H1 (cell line): ENCODE measurements around the gene CREB3. TPM values are rescaled to one million over a fixed set of nuclear protein-coding genes. Genes with fewer than 3 reads are reported as not detected.

Experiments
- CTCF ChIA-PET: fragments of 300-600 bp; sonication (Branson Sonifier 250); formaldehyde crosslinking; loops from one replicate; lab custom pipeline; 2021; ENCODE audit not compliant: partially characterized antibody; lab: Charles Lee
- POLR2A ChIA-PET: fragments of 300-600 bp; sonication (Branson Sonifier 250); formaldehyde crosslinking; loops from one replicate; lab custom pipeline; 2021; ENCODE audit warnings: inconsistent platforms; ENCODE audit not compliant: partially characterized antibody; lab: Charles Lee
- DNase-seq, 2 experiments: peaks; one replicate each; pipeline versions ENCODE4 v3.0.0 to v3.0.0-alpha.2; 2010 to 2022; ENCODE audit warnings: low spot score in 2 of 2, low read depth in 1 of 2, mixed read lengths in 1 of 2
- FAIRE-seq: peaks from 2 replicates; lab custom pipeline; 2011; peaks lifted over from hg19 to GRCh38; lab: Jason Lieb, UNC
- H2AFZ ChIP-seq: 2 replicates; pipeline ENCODE4 v1.8.1; 2012; ENCODE audit warnings: low read length, inconsistent platforms
- H2AK5ac ChIP-seq: 2 replicates; pipeline ENCODE4 v1.6.1; 2013; ENCODE audit warnings: low read depth, low read length
- H2BK120ac ChIP-seq: replicated peaks from 2 replicates; pipeline ENCODE3; 2013; ENCODE audit warnings: low read depth, low read length, inconsistent platforms
- H2BK12ac ChIP-seq: 2 replicates; pipeline ENCODE4 v1.6.1; 2013; ENCODE audit warnings: low read depth, low read length
- H2BK15ac ChIP-seq: 2 replicates; pipeline ENCODE4 v1.6.1; 2013; ENCODE audit warnings: low read length
- H2BK20ac ChIP-seq: 2 replicates; pipeline ENCODE4 v1.6.1; 2013; ENCODE audit warnings: low read length
- H2BK5ac ChIP-seq: 2 replicates; pipeline ENCODE4 v1.6.1; 2013; ENCODE audit warnings: low read depth, low read length
- H3K14ac ChIP-seq: 2 replicates; pipeline ENCODE4 v1.6.1; 2013; ENCODE audit warnings: inconsistent platforms; ENCODE audit not compliant: insufficient read length
- H3K18ac ChIP-seq: 2 replicates; pipeline ENCODE4 v1.6.1; 2013; ENCODE audit warnings: low read length; ENCODE audit errors: extremely low read depth
- H3K23ac ChIP-seq: 2 replicates; pipeline ENCODE4 v1.6.1; 2013; ENCODE audit warnings: inconsistent platforms; ENCODE audit not compliant: insufficient read length
- H3K23me2 ChIP-seq: 2 replicates; pipeline ENCODE4 v1.6.1; 2013; ENCODE audit warnings: low read depth, low read length
- H3K27ac ChIP-seq: 2 replicates; pipeline ENCODE4 v1.6.1; 2011; ENCODE audit warnings: low read depth, low read length, inconsistent platforms
- H3K27me3 ChIP-seq, 4 experiments: replicated peaks in 1 of 4; 1 replicate in 1 of 4; 2 replicates in 3 of 4; pipeline versions ENCODE4 v1.6.1 to v1.8.1; 2011 to 2013; ENCODE audit warnings: low read length in 3 of 4, mild to moderate bottlenecking in 3 of 4, inconsistent platforms in 2 of 4, mixed read lengths in 2 of 4, moderate library complexity in 1 of 4; ENCODE audit not compliant: control insufficient read depth in 3 of 4, insufficient read depth in 3 of 4; ENCODE audit errors: extremely low read depth in 1 of 4
- H3K36me3 ChIP-seq, 4 experiments: 2 replicates each; pipeline versions ENCODE4 v1.6.1 to v1.8.1; 2011 to 2013; ENCODE audit warnings: mild to moderate bottlenecking in 4 of 4, low read length in 3 of 4, moderate library complexity in 2 of 4, control low read depth in 1 of 4, inconsistent platforms in 1 of 4; ENCODE audit not compliant: insufficient read depth in 4 of 4, control insufficient read depth in 2 of 4
- H3K4ac ChIP-seq: replicated peaks from 2 replicates; pipeline ENCODE3; 2013; ENCODE audit warnings: low read length, low read depth, mixed read lengths, inconsistent platforms; ENCODE audit not compliant: insufficient read length
- H3K4me1 ChIP-seq, 4 experiments: replicated peaks in 1 of 4; 1 replicate in 1 of 4; 2 replicates in 3 of 4; pipeline versions ENCODE4 v1.6.1 to v1.8.1; 2011 to 2013; ENCODE audit warnings: low read length in 3 of 4, inconsistent platforms in 2 of 4, mixed read lengths in 1 of 4; ENCODE audit not compliant: insufficient read depth in 4 of 4, control insufficient read depth in 3 of 4
- H3K4me2 ChIP-seq, 2 experiments: 2 replicates each; pipeline versions ENCODE4 v1.6.1 to v1.8.1; 2011 to 2013; ENCODE audit warnings: low read depth in 2 of 2, low read length in 2 of 2, control low read depth in 1 of 2, inconsistent platforms in 1 of 2, mild to moderate bottlenecking in 1 of 2; ENCODE audit not compliant: insufficient read depth in 1 of 2
- H3K4me3 ChIP-seq, 4 experiments: fragments of 200-600, 300-600 bp in 1 of 4; sonication (generic), shearing (Covaris generic), sonication (Bioruptor Twin) in 1 of 4; 2 replicates each; pipeline versions ENCODE4 v1.5.1 to v1.8.1; 2011 to 2016; ENCODE audit warnings: low read length in 4 of 4, low read depth in 3 of 4, control low read depth in 2 of 4, inconsistent platforms in 2 of 4, mild to moderate bottlenecking in 2 of 4, mixed read lengths in 1 of 4, moderate library complexity in 1 of 4; ENCODE audit not compliant: insufficient read depth in 2 of 4; ENCODE audit errors: extremely low read depth in 1 of 4
- H3K56ac ChIP-seq: replicated peaks from 2 replicates; pipeline ENCODE3; 2013; ENCODE audit warnings: low read depth, mild to moderate bottlenecking, mixed read lengths, low read length, inconsistent platforms; ENCODE audit not compliant: insufficient read length
- H3K79me1 ChIP-seq: 2 replicates; pipeline ENCODE4 v1.6.1; 2013; ENCODE audit warnings: low read depth, low read length, control low read depth
- H3K79me2 ChIP-seq, 2 experiments: 2 replicates each; pipeline versions ENCODE4 v1.6.1 to v1.8.1; 2012 to 2013; ENCODE audit warnings: low read length in 2 of 2, mild to moderate bottlenecking in 2 of 2, inconsistent platforms in 1 of 2; ENCODE audit not compliant: insufficient read depth in 2 of 2, control insufficient read depth in 1 of 2
- H3K9ac ChIP-seq, 4 experiments: replicated peaks in 1 of 4; 1 replicate in 1 of 4; 2 replicates in 3 of 4; pipeline versions ENCODE4 v1.6.1 to v1.8.1; 2011 to 2013; ENCODE audit warnings: low read depth in 3 of 4, low read length in 3 of 4, control low read depth in 2 of 4, mild to moderate bottlenecking in 2 of 4, moderate library complexity in 2 of 4, inconsistent platforms in 1 of 4; ENCODE audit errors: extremely low read depth in 1 of 4
- H3K9me3 ChIP-seq, 2 experiments: 2 replicates each; pipeline versions ENCODE4 v1.6.1 to v1.8.1; 2012 to 2013; ENCODE audit warnings: mild to moderate bottlenecking in 2 of 2, moderate library complexity in 2 of 2, control low read depth in 1 of 2, inconsistent platforms in 1 of 2, low read depth in 1 of 2, low read length in 1 of 2, mixed read lengths in 1 of 2; ENCODE audit not compliant: insufficient read depth in 2 of 2
- H4K20me1 ChIP-seq, 2 experiments: replicated peaks in 1 of 2; 2 replicates each; pipeline versions ENCODE3 to v1.8.1; 2011 to 2013; ENCODE audit warnings: inconsistent platforms in 2 of 2, low read length in 2 of 2, mild to moderate bottlenecking in 1 of 2; ENCODE audit not compliant: insufficient read depth in 2 of 2, control insufficient read depth in 1 of 2
- H4K5ac ChIP-seq: 2 replicates; pipeline ENCODE4 v1.6.1; 2013; ENCODE audit warnings: low read length, low read depth, mixed read lengths, inconsistent platforms; ENCODE audit not compliant: insufficient read length
- H4K8ac ChIP-seq: 2 replicates; pipeline ENCODE4 v1.8.0; 2013; ENCODE audit warnings: mild to moderate bottlenecking, moderate library complexity, low read length, inconsistent platforms; ENCODE audit not compliant: insufficient read depth; ENCODE audit errors: extremely low read depth
- H4K91ac ChIP-seq: replicated peaks from 2 replicates; pipeline ENCODE3; 2013; ENCODE audit warnings: low read length, mixed read lengths, inconsistent platforms; ENCODE audit not compliant: insufficient read length
- ASH2L ChIP-seq: fragments of 200-600, 300-600 bp; sonication (generic); IDR thresholded peaks from one replicate; pipeline ENCODE4 v1.7.1; 2017; ENCODE audit warnings: low read length
- NANOG ChIP-seq: IDR thresholded peaks from 2 replicates; pipeline ENCODE4 v1.6.1; 2011; ENCODE audit warnings: low read length, low read depth, mild to moderate bottlenecking, inconsistent platforms; ENCODE audit not compliant: insufficient read depth, poor library complexity, severe bottlenecking
- RBBP5 ChIP-seq: IDR thresholded peaks from 2 replicates; pipeline ENCODE4 v1.7.1; 2012; ENCODE audit warnings: low read depth, mild to moderate bottlenecking, inconsistent platforms, low read length, moderate library complexity, borderline replicate concordance
- SRF ChIP-seq: IDR thresholded peaks from 2 replicates; pipeline ENCODE4 v1.6.1; 2011; ENCODE audit warnings: mild to moderate bottlenecking, low read depth, low read length, moderate library complexity
- USF2 ChIP-seq: IDR thresholded peaks from 2 replicates; pipeline ENCODE4 v1.6.1; 2011; ENCODE audit warnings: low read length, improper control_type of control experiment
- WGBS, 2 experiments: shearing (Covaris generic) in 1 of 2; methylation state at CpG; one replicate each; pipeline versions ENCODE4 v1.1.6 to v1.1.7; 2013 to 2015; ENCODE audit warnings: low lambda C conversion rate in 2 of 2, mixed read lengths in 2 of 2, inconsistent platforms in 1 of 2, low coverage in 1 of 2, missing lambda C conversion rate in 1 of 2; ENCODE audit not compliant: insufficient replicate concordance in 2 of 2, insufficient coverage in 1 of 2, insufficient read length in 1 of 2; ENCODE audit errors: extremely low coverage in 1 of 2, missing lambda C conversion rate in 1 of 2; 5-methylcytosine and 5-hydroxymethylcytosine counted together
- polyA plus RNA-seq, 7 experiments: library from polyadenylated mRNA; depleted of rRNA in 3 of 7; stranded (reverse) in 5 of 7; unstranded in 2 of 7; fragments of >200 nt in 5 of 7; fragments of 200-250 nt in 2 of 7; gene quantifications; 1 replicate in 5 of 7; 2 replicates in 1 of 7; 4 replicates in 1 of 7; pipeline versions ENCODE4 v1.2.1 to v1.2.3, GENCODE V29; 2011 to 2013; ENCODE audit warnings: missing spikeins in 2 of 7, mixed read lengths in 2 of 7
- total RNA-seq: library from RNA; stranded (reverse); fragmentation: NEBNext Ultra II Directional; extraction: Animal tissue kit (Norgen Biotek cat#: 25700); gene quantifications from 2 replicates; pipeline ENCODE4 v1.2.1, GENCODE V29; 2021

CREB3 gene
- total and polyA plus RNA-seq, 2 of the 8 experiments (the other 6 are each of a cell fraction or from before 2014, with no cell fraction given) = 24.4 to 25.7 TPM

- Histone ChIP-seq H3K79me2 (peaks cover 2 to 53% of the 10 kb centered on the region in 2 experiments), H2AFZ (no peak overlapping the region)
- CTCF ChIA-PET = interaction anchor here (0.9 to 16.0 kb wide), 19 partner anchors 10 to 292 kb away, joined by 3 to 198 read pairs (median 5); partner anchors contain the start of genes ARHGEF39, CCDC107, GBA2 and MSMP
Measured at GRCh38 chr9:35731415-35732184, 866 bp upstream of the CREB3 start.

More at GRCh38 chr9:35731415-35732184, 866 bp upstream of the CREB3 start:
- peak overlapping the region; percentile 55 to 85 (median 59) for H3K9ac ChIP-seq
- peaks cover 15% of the 10 kb centered on the region; the same call in 1 of the 2 replicates for H3K23me2 ChIP-seq
- peak overlapping the region; percentile 28; the same call in 1 of the 2 replicates for H3K18ac ChIP-seq
- peak overlapping the region; percentile 12 for H3K4ac ChIP-seq
- no peak overlapping the region for H2BK12ac ChIP-seq
- H3K79me1 ChIP-seq = peaks cover 16% of the 10 kb centered on the region
- no peak overlapping the region for H2BK20ac ChIP-seq
- 0 out of 2 replicates have a peak overlapping the region, but pooled peaks have one; percentile 67 for H2BK5ac ChIP-seq
- no peak overlapping the region for H3K14ac ChIP-seq
- WGBS, 2 experiments = 3% methylated on average over 23 of the region's 47 CpGs; no CpG with 5 or more reads in 1 of the 2 experiments
- H3K27me3 ChIP-seq = no peaks in the 10 kb centered on the region
- H2AK5ac ChIP-seq = no peak overlapping the region
- peak overlapping the region; percentile 71 for H3K56ac ChIP-seq
- H3K4me1 ChIP-seq = peaks cover 21 to 48% (median 32%) of the 10 kb centered on the region in 4 experiments
- peak overlapping the region; percentile 41 for H3K27ac ChIP-seq
- FAIRE-seq (no peak), DNase-seq (no peak)
- peak overlapping the region; percentile 92 to 94 for H3K4me2 ChIP-seq
- H4K91ac ChIP-seq = no peak overlapping the region
- H4K20me1 ChIP-seq = peaks cover 2 to 6% of the 10 kb centered on the region in 2 experiments
- peak overlapping the region; percentile 79 to 96 (median 90) for H3K4me3 ChIP-seq
- TF ChIP-seq NANOG (no peak), ASH2L (no peak), SRF (no peak), USF2 (no peak), RBBP5 (0 out of 2 replicates have a peak, but pooled peaks have one; percentile 1)
- H3K9me3 ChIP-seq = no peaks in the 10 kb centered on the region
- H2BK15ac ChIP-seq = no peak overlapping the region
- peaks cover 0 to 16% (median 8%) of the 10 kb centered on the region in 4 experiments for H3K36me3 ChIP-seq
- peak overlapping the region; percentile 82 for H4K8ac ChIP-seq
- H4K5ac ChIP-seq = peak overlapping the region; percentile 19
- POLR2A ChIA-PET = interaction anchor here (1.0 to 11.1 kb wide), 19 partner anchors 10 to 104 kb away, joined by 3 to 158 read pairs (median 6); partner anchors contain the start of genes ARHGEF39, CCDC107, GBA2 and HINT2
- H3K23ac ChIP-seq = no peak overlapping the region
- no peak overlapping the region for H2BK120ac ChIP-seq
